Fibroblast of lung (primary cell): ENCODE measurements around the gene MSH3.

ENCODE experiments used
- CTCF ChIP-seq, 2 donors: IDR thresholded peaks in 1 of 2; conservative IDR thresholded peaks in 1 of 2; 1 replicate in 1 of 2; 2 replicates in 1 of 2; pipeline ENCODE4 v1.5.1; 2011 to 2012; ENCODE audit warnings: low read length in 2 of 2, control low read depth in 1 of 2, inconsistent platforms in 1 of 2, low read depth in 1 of 2, mild to moderate bottlenecking in 1 of 2
- EZH2 ChIP-seq: IDR thresholded peaks from 2 replicates; pipeline ENCODE4 v1.5.1; 2012; ENCODE audit warnings: low read length, control low read depth, mild to moderate bottlenecking; ENCODE audit errors: missing control alignments

DNA sequence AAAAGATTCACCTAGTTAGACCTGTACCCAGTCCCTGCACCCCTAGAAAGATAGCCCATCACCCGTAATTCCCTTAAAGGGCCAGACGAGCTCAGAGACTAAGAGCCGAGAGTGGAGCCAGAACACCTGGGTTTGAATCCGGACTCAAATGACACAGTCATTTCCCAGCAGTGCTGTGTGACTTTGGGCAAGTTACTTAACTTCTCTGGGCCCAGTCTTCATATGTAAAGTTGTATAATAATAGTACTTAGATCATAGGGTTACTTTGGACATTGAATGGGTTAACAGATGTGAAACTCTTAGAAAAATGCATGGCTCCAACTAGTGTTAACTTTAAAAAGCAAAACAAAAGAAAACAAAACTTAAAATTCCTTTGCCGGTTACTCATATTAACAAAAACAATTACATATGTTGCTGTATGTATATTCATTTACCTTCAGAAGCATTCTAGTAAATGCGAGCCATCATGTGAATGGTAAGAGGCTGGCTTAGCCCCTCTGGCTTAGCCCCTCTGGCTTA, 265.3 kb downstream of the MSH3 start:
- TF ChIP-seq CTCF (conservative IDR thresholded peaks at IDR 0.05 in 1 of 2, IDR thresholded peaks at IDR 0.05 in 1 of 2; ENCODE audit: low read depth in 1 of 2, low read length in 2 of 2) (no peak), EZH2 (no peak)
